Trophoblast cell (in vitro differentiated cells and primary cell): Measurements from ENCODE around the gene CISD3.

Source experiments
- DNase-seq, 2 donors: peaks; one replicate each; pipeline ENCODE4 v3.0.0-alpha.2; 2016
- H2AFZ ChIP-seq: 2 replicates; pipeline ENCODE4 v1.6.1; 2013; ENCODE audit warnings: low read length, moderate library complexity, mild to moderate bottlenecking; ENCODE audit not compliant: insufficient read depth, poor library complexity
- H2AK5ac ChIP-seq: 2 replicates; pipeline ENCODE4 v1.6.1; 2013; ENCODE audit warnings: mild to moderate bottlenecking, low read length
- H2BK120ac ChIP-seq: 2 replicates; pipeline ENCODE4 v1.6.1; 2013; ENCODE audit warnings: low read length, mild to moderate bottlenecking, moderate library complexity; ENCODE audit not compliant: insufficient read depth, poor library complexity
- H2BK12ac ChIP-seq: 2 replicates; pipeline ENCODE4 v1.6.1; 2013; ENCODE audit warnings: mild to moderate bottlenecking, low read length, moderate library complexity
- H2BK5ac ChIP-seq: 2 replicates; pipeline ENCODE4 v1.6.1; 2013; ENCODE audit warnings: low read length, low read depth, moderate library complexity, mild to moderate bottlenecking; ENCODE audit not compliant: poor library complexity
- H3K14ac ChIP-seq: 2 replicates; pipeline ENCODE4 v1.6.1; 2013; ENCODE audit warnings: mild to moderate bottlenecking, low read length
- H3K18ac ChIP-seq: 2 replicates; pipeline ENCODE4 v1.6.1; 2013; ENCODE audit warnings: mild to moderate bottlenecking, low read length
- H3K23ac ChIP-seq: 2 replicates; pipeline ENCODE4 v1.6.1; 2013; ENCODE audit warnings: low read length
- H3K27ac ChIP-seq: 2 replicates; pipeline ENCODE4 v1.5.1; 2013; ENCODE audit warnings: low read depth, mild to moderate bottlenecking, inconsistent platforms, low read length, moderate library complexity
- H3K27me3 ChIP-seq: 2 replicates; pipeline ENCODE4 v1.6.1; 2013; ENCODE audit warnings: inconsistent platforms, mild to moderate bottlenecking, low read length, moderate library complexity; ENCODE audit not compliant: insufficient read depth
- H3K36me3 ChIP-seq, 2 experiments: 1 replicate in 1 of 2; 2 replicates in 1 of 2; pipeline ENCODE4 v1.6.1; 2013; ENCODE audit warnings: low read length in 2 of 2, mild to moderate bottlenecking in 2 of 2, moderate library complexity in 1 of 2; ENCODE audit not compliant: insufficient read depth in 2 of 2, control insufficient read depth in 1 of 2
- H3K4ac ChIP-seq: 2 replicates; pipeline ENCODE4 v1.6.1; 2013; ENCODE audit warnings: low read depth, mild to moderate bottlenecking, low read length, moderate library complexity
- H3K4me1 ChIP-seq, 2 experiments: 1 replicate in 1 of 2; 2 replicates in 1 of 2; pipeline ENCODE4 v1.6.1; 2013; ENCODE audit warnings: low read length in 2 of 2, mild to moderate bottlenecking in 2 of 2, moderate library complexity in 1 of 2; ENCODE audit not compliant: insufficient read depth in 2 of 2, control insufficient read depth in 1 of 2
- H3K4me2 ChIP-seq: 2 replicates; pipeline ENCODE4 v1.6.1; 2013; ENCODE audit warnings: inconsistent platforms, mild to moderate bottlenecking, low read length, moderate library complexity
- H3K4me3 ChIP-seq: 2 replicates; pipeline ENCODE4 v1.5.1; 2013; ENCODE audit warnings: mild to moderate bottlenecking, low read depth, low read length, inconsistent platforms
- H3K79me1 ChIP-seq: one replicate; pipeline ENCODE4 v1.6.1; 2013; ENCODE audit warnings: low read length
- H3K79me2 ChIP-seq: 2 replicates; pipeline ENCODE4 v1.6.1; 2013; ENCODE audit warnings: low read length, mild to moderate bottlenecking; ENCODE audit not compliant: control insufficient read depth, insufficient read depth, poor library complexity
- H3K9ac ChIP-seq: 2 replicates; pipeline ENCODE4 v1.6.1; 2013; ENCODE audit warnings: mild to moderate bottlenecking, low read length
- H3K9me3 ChIP-seq: 2 replicates; pipeline ENCODE4 v1.6.1; 2013; ENCODE audit warnings: low read depth, mild to moderate bottlenecking, control low read depth, inconsistent platforms, low read length; ENCODE audit not compliant: insufficient read depth
- H4K12ac ChIP-seq: 2 replicates; pipeline ENCODE4 v1.6.1; 2013; ENCODE audit warnings: low read depth, mild to moderate bottlenecking, low read length, moderate library complexity
- H4K8ac ChIP-seq: 2 replicates; pipeline ENCODE4 v1.6.1; 2013; ENCODE audit warnings: low read depth, mild to moderate bottlenecking, low read length, moderate library complexity
- H4K91ac ChIP-seq: one replicate; pipeline ENCODE4 v1.6.1; 2013; ENCODE audit warnings: low read depth, mild to moderate bottlenecking, low read length, moderate library complexity
- WGBS: extraction: QIAGEN DNeasy Blood & Tissue Kit; methylation state at CpG from one replicate; pipeline ENCODE4 v1.1.7; 2013; ENCODE audit warnings: missing lambda C conversion rate; ENCODE audit not compliant: insufficient read length, insufficient coverage; ENCODE audit errors: extremely low coverage; 5-methylcytosine and 5-hydroxymethylcytosine counted together

The CISD3 gene

GRCh38 chr17:38761612-38762011 is 31.5 kb downstream of the CISD3 start:
- H3K36me3 ChIP-seq = peaks cover 51 to 67% of the 10 kb centered on the region in 2 experiments
- H2BK5ac ChIP-seq = no peak overlapping the region
- no peaks in the 10 kb centered on the region for H3K79me2 ChIP-seq
- H4K12ac ChIP-seq = no peak overlapping the region
- WGBS = no CpG with 5 or more reads among the region's 4 CpGs
- no peak overlapping the region for H4K8ac ChIP-seq
- no peak overlapping the region for H3K27ac ChIP-seq
- H3K9me3 ChIP-seq = no peaks in the 10 kb centered on the region
- H3K27me3 ChIP-seq = no peaks in the 10 kb centered on the region
- no peak overlapping the region for H3K18ac ChIP-seq
- DNase-seq = peak; percentile 10 to 31
- H2AFZ ChIP-seq = no peak overlapping the region
- no peak overlapping the region for H3K23ac ChIP-seq
- H3K4me3 ChIP-seq = no peak overlapping the region
- H4K91ac ChIP-seq = no peak overlapping the region
- H3K14ac ChIP-seq = no peak overlapping the region
- H2AK5ac ChIP-seq = no peak overlapping the region
- H3K4ac ChIP-seq = no peak overlapping the region
- no peak overlapping the region for H2BK120ac ChIP-seq
- H3K4me2 ChIP-seq = no peak overlapping the region
- H3K9ac ChIP-seq = no peak overlapping the region
- no peaks in the 10 kb centered on the region for H3K4me1 ChIP-seq
- H3K79me1 ChIP-seq = no peaks in the 10 kb centered on the region
- no peak overlapping the region for H2BK12ac ChIP-seq

- Histone ChIP-seq H4K91ac (no peak overlapping the region), H3K36me3 (peaks cover 52 to 68% of the 10 kb centered on the region in 2 experiments), H3K4me2 (no peak overlapping the region), H2AK5ac (no peak overlapping the region), H2AFZ (no peak overlapping the region), H3K4me1 (no peaks in the 10 kb centered on the region), H3K4me3 (no peak overlapping the region), H3K27me3 (no peaks in the 10 kb centered on the region), H2BK12ac (no peak overlapping the region), H4K12ac (no peak overlapping the region), H3K18ac (no peak overlapping the region), H3K9me3 (no peaks in the 10 kb centered on the region), H2BK120ac (no peak overlapping the region), H3K27ac (no peak overlapping the region), H3K14ac (no peak overlapping the region), H3K4ac (no peak overlapping the region), H3K79me2 (no peaks in the 10 kb centered on the region), H3K9ac (no peak overlapping the region), H3K23ac (no peak overlapping the region), H2BK5ac (no peak overlapping the region), H3K79me1 (no peaks in the 10 kb centered on the region), H4K8ac (no peak overlapping the region)
- no CpG with 5 or more reads among the region's 3 CpGs for WGBS
- no peak for DNase-seq
Measured at GRCh38 chr17:38762231-38762630, 32.1 kb downstream of the CISD3 start.

DNA sequence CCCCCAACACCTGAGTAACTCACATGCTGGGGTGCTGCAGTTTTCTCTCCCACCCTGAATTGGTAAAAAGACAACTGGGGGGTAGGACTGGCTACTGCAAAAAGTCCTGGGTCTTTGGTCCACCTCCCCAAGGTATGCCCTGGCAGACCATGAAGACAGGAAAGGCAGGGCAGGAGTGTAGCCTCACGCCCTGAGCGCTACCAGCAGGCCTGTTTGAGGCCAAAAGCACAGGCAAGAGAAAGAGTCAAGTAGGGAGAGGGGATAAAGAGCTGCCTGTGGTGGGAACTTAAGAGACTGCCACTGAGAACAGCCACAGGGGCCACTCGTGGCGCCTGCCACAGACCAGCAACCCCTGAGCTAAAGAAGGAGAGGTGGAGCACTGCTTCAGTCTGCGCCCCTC is 36.2 kb downstream of the CISD3 start:
- no CpG with 5 or more reads among the region's 5 CpGs for WGBS
- no peak overlapping the region for H3K23ac ChIP-seq

DNA sequence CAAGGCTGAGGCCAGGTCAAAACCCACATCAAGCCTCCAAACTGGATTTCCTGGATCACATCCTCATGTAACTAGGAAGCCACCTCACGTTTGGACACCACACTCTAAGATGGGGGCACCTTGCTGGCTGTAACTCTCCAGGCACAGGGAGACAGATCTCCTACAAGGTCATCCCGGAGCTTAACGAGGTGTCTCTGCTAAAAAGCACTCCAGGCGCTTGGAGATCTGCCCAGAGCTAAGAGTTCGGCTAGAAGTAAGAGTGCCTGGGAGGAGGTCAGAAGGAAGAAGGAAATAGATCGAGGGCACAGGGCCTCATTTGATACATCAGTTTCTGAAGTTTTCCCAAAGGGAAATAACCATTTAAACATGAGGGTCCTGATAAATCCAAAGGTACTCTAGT is 38.3 kb downstream of the CISD3 start:
- H3K9me3 ChIP-seq = peaks cover 4% of the 10 kb centered on the region
- no peak overlapping the region for H2AFZ ChIP-seq
- H3K9ac ChIP-seq = no peak overlapping the region
- H3K23ac ChIP-seq = no peak overlapping the region
- no peaks in the 10 kb centered on the region for H3K27me3 ChIP-seq
- H3K79me2 ChIP-seq = no peaks in the 10 kb centered on the region
- no peak overlapping the region for H3K4ac ChIP-seq
- no peak overlapping the region for H3K4me2 ChIP-seq
- H4K12ac ChIP-seq = no peak overlapping the region
- no peak overlapping the region for H3K18ac ChIP-seq
- H4K91ac ChIP-seq = no peak overlapping the region
- DNase-seq = no peak
- no CpG with 5 or more reads among the region's 6 CpGs for WGBS
- no peak overlapping the region for H4K8ac ChIP-seq
- H3K36me3 ChIP-seq = peaks cover 54 to 72% of the 10 kb centered on the region in 2 experiments
- no peak overlapping the region for H3K14ac ChIP-seq
- H2BK120ac ChIP-seq = no peak overlapping the region
- no peak overlapping the region for H3K27ac ChIP-seq
- H2AK5ac ChIP-seq = no peak overlapping the region
- no peak overlapping the region for H2BK5ac ChIP-seq
- H3K79me1 ChIP-seq = no peaks in the 10 kb centered on the region
- peaks cover 0 to 2% of the 10 kb centered on the region in 2 experiments for H3K4me1 ChIP-seq
- H2BK12ac ChIP-seq = no peak overlapping the region
- no peak overlapping the region for H3K4me3 ChIP-seq

More for the DNA sequence above, 36.2 kb downstream of the CISD3 start:
- no peak overlapping the region for H3K4me3 ChIP-seq
- H3K27me3 ChIP-seq = no peaks in the 10 kb centered on the region
- no peak overlapping the region for H4K8ac ChIP-seq
- no peak overlapping the region for H3K18ac ChIP-seq
- H3K9ac ChIP-seq = no peak overlapping the region
- H4K91ac ChIP-seq = no peak overlapping the region
- no peak overlapping the region for H2BK12ac ChIP-seq
- no peak for DNase-seq
- no peak overlapping the region for H2BK5ac ChIP-seq
- no peak overlapping the region for H4K12ac ChIP-seq
- H2BK120ac ChIP-seq = no peak overlapping the region
- no peak overlapping the region for H3K4ac ChIP-seq
- peaks cover 61 to 80% of the 10 kb centered on the region in 2 experiments for H3K36me3 ChIP-seq
- H3K9me3 ChIP-seq = peaks cover 4% of the 10 kb centered on the region
- no peaks in the 10 kb centered on the region for H3K79me2 ChIP-seq
- H2AK5ac ChIP-seq = no peak overlapping the region
- no peak overlapping the region for H3K14ac ChIP-seq
- no peak overlapping the region for H3K27ac ChIP-seq
- no peaks in the 10 kb centered on the region for H3K79me1 ChIP-seq
- H3K4me2 ChIP-seq = no peak overlapping the region
- no peak overlapping the region for H2AFZ ChIP-seq
- H3K4me1 ChIP-seq = peaks cover 0 to 2% of the 10 kb centered on the region in 2 experiments
